Right hindlimb (tissue), 1 donor: ENCODE data around the gene DPP6.
A peak's percentile ranks its signal among the peaks of the same experiment; 100 is the strongest.

Experiments used
- DNase-seq: peaks from one replicate; pipeline ENCODE4 v3.0.0-alpha.2; 2018

The DPP6 gene

DNA sequence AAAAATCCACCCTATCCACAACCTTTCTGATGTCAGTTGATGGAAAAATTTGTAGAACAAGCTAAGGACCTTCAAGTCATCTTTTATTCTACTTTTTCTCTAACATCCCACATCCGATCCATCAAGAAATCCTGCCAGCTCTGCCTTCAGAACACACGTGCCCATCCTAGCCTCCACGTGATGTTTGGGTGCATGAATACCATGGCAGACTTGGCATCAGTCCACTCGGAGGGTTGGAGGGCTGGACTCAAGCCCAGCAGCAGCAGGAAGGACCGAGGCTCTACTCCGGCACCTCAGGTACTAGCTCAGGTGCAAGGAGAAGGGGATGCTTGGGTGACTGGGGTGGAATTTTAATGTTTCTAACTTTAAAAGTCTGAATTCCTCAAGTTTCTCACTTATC is 428.6 kb downstream of the DPP6 start:
- DNase-seq: no peak

- no peak for DNase-seq
Measured at GRCh38 chr7:154482863-154483262, 430.7 kb downstream of the DPP6 start.

DNA sequence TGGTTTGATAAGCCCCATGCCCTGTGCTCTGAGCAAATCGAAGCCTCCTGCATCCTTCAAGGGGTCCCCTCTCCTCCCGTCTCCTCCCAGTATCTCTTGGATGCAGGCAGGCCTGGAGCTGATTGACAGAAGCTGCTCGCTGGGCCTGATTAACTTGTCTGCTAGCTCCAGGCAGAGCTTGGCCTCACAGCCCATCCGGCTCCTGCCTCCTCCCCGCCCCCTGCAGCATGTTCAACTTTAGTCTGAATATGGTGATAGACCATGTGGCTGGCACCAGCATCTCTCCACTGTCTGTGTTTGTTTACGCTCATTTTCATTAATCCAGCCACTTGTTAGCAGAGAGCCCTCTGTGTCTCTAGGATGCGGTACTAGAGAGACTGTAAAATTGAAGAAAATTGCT is 432.2 kb downstream of the DPP6 start:
- no peak for DNase-seq

DNA sequence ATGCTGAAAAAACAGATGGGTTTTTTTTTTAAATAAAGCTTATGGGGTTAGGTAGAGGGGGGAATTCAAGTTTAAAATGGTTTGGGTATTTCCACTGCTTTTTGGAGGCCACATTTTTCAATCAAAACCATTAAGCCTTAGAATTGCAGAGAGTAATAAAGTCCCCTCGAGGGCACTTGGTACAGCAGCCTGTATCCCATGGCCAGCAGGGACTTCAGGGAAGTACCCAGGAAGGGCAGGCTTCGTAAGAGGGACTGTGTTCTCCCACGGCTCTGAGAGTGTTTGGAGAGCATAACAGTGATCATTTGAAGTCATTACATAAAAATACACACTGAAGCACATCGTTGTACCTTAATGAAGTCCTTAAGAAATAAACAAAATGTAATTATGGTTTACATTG is 432.7 kb downstream of the DPP6 start:
- no peak for DNase-seq

- DNase-seq: no peak
Measured at GRCh38 chr7:154489897-154490296, 437.7 kb downstream of the DPP6 start.

DNA sequence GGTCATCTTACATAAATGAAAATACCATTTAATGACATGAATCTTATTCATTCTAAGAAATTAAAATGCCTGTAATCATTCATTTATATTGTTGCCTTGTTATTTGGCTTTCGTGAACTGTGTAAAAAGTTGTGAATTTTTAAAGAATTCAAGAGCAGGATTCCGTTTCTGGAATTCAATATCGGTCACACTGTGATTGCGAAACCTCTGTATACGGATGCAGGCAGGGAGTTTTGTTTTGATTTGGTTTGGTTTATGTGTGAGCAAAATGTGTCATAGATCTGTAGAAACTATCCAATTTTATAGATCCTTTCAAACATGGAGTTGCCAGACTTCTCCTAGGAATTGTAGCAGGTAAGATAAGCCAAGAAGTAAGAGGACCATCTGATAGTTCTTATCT is 441.4 kb downstream of the DPP6 start:
- no peak for DNase-seq

DNA sequence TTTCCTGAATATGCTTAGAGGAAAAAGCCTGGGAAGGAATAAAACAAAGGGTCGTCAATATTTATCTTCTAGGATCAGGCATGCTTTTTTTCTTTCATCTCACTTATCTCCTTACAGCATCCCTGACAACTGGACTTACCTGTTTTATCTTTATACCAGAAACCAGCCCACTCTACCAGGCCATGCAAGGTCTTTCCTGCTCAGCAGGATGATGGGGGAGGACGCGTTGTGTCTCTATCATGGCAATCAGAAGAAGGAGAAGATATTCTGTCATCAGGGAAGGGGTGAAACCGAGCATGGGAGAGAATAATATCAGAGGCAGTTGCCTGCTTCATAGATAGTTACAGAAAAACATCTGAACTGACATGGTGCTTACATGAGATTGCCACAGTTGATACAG is 445.6 kb downstream of the DPP6 start:
- no peak for DNase-seq

- no peak for DNase-seq
Measured at GRCh38 chr7:154503962-154504550, 451.9 kb downstream of the DPP6 start.

DNA sequence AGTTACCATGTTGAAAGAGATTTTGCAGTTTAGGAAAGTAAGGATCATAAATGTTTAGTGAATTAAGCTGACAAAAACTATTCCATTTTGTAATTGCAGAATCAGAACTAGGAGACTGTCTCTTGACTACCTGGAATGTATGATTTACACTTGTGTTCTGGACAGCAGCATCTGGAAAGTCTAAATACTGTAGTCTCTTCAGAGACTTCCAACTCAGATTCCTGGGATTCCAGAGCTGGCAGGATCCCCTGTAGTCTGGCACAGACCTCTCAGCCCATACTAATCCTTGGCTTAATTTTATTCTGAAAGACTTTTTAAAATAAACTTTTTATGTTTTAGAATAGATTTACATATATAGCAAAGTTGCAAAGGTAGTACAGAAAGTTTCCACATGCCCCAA is 452.7 kb downstream of the DPP6 start:
- peak; percentile 31 for DNase-seq

GRCh38 chr7:154505362-154505761 is 453.2 kb downstream of the DPP6 start:
- DNase-seq: no peak

GRCh38 chr7:154509192-154509591 is 457.0 kb downstream of the DPP6 start:
- no peak for DNase-seq

- no peak for DNase-seq
Measured at GRCh38 chr7:154512121-154512833, 460.1 kb downstream of the DPP6 start.

DNA sequence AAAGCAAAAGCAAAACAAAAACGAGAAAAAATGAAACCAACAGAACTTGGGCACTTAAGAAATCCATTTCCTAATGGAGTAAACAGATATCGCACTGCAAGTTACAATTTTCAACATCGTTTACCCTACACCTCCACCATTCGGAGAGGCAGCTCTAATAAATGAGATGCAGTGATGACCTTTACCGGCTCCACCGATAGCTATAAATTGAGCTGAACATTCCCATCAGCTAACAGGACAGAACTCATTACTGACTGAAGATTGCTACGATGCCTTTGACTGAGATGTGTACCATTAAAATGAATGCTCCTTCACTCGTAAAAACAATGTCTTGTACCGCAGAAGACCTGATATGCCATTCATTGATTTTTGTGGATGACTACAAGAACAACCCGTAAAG is 465.6 kb downstream of the DPP6 start:
- DNase-seq: no peak

GRCh38 chr7:154519229-154519628 is 467.0 kb downstream of the DPP6 start:
- DNase-seq: no peak

DNA sequence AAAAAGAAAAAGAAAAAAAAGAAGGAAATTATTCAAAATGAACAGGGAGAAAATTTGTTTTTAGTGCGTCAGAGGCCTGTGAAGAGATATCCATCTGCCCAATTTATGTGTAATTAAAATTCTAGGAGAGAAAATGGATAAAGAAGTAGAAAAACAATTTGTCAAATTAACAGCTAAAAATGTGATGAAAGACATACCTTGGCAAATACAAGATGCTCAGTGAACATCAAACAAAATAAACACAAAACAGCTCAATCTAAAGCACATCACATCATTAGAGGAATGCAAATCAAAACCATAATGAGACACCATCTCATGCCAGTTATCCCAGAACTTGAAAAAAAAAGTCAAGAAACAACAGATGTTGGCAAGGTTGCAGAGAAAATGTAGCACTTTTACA is 477.9 kb downstream of the DPP6 start:
- no peak for DNase-seq

DNA sequence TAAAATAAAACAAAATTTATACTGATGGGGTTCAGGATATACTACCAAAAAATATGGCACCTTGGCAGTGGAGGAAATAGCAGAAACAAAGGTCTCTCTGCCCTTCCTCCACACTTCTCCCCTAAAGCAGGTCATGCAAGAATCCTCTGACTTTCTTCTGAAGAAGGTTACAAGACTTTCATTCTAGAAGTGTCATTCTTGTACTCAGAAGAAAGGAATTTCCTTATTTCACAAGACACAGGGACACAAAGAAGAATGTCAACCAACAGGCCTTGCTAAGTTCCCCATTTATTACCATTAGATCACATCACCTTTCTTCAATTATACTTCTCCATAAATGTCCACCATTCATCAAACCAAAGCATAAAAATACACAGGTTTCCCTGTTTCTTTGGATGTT is 480.6 kb downstream of the DPP6 start:
- DNase-seq: no peak

- no peak for DNase-seq
Measured at GRCh38 chr7:154540596-154540995, 488.4 kb downstream of the DPP6 start.

DNA sequence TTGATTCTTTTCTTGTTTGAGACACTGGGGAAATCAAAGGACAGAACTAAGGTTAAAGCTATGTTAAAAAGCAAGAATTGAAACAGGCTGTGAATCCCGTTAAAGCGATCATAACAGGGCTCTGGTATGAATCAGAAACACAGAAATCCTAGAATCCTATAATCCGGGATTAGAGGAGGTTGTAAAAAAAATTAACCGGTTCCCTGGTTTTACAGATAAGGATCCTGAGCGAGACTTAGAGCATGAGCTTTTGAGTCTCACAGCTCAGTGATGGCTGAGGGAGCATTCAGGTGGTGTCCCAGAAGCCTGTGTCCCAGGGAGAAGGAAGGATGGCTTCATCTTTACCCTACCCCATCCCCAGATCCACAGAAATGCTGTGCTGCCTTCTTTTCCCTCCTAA is 489.4 kb downstream of the DPP6 start:
- no peak for DNase-seq

- peak; percentile 33 for DNase-seq
Measured at GRCh38 chr7:154546946-154547587, 494.9 kb downstream of the DPP6 start.

GRCh38 chr7:154553711-154554265 is 501.6 kb downstream of the DPP6 start:
- no peak for DNase-seq

DNA sequence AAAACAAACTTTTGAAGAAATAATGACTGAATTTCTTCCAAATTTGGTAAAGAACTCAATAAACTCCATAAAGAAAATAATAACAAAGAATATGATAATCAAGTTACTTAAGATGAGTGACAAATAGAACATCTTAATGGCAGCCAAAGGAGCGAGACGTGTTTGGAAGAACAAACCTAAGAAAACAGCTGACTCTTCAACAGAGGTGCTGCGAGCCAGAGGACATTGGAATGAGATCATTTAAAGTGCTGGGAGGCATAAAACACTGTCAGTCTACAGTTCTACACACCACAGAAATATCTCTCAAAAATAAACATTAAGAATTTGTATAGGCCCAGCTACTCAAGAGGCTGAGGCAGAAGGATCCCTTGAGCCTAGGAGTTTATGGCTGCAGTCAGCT is 507.3 kb downstream of the DPP6 start:
- no peak for DNase-seq

DNA sequence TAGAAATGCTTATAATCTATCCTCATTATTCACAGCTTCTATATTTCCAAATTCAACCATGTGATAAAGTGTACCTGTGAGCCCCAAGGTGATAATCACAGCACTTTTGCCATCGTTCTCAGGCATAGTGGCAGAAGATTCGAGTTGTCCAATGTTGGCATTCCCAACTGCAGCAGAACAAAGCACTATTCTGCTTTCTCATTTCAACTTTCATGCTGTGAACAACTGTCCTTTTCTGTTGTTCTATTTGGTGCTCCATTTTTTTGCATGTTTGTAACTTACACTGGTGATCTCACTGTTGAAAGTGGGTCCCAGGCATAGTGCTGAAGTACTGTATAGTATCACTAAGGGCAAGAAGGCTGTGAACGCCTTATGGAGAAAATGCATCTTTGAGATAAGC is 512.5 kb downstream of the DPP6 start:
- no peak for DNase-seq

DNA sequence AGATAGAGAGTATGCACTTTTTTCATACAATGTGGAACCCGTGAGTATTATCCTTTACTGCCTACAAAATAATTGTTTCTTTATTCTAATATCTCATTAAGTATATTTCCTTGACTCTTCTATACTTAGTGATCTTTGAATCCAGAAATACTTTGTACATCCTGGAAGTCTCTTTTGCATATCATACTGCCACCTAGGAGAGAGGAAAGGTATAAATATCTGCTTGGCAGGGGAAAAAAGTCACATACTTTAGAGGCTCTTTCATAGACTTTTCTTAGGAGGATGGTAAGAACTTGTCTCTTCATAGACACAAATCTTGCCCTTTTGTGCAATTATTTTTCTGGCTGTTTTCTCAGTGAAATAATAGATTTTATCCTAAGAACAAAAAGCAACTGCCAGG is 514.7 kb downstream of the DPP6 start:
- DNase-seq: no peak

DNA sequence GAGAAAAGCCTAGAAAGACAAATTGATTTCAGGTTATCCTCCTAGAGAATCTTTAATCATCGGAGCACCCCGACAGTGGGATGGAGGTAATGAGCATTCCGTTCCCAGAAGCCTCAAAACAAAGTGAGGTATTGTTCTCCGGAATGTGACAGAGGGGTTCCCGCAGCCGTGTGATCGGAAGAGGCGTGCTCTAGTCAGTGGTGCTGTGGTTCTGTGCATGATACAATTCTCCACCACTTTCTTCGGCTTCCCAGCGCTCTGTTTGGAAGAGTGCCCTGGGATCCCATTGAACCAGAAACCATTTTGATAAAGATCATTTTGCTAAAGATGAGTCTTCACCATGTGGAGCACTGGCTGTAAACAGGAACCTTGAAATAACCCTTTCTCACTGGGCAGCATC is 516.1 kb downstream of the DPP6 start:
- no peak for DNase-seq
